Smooth muscle cell of bladder (primary cell): ENCODE results near the gene NR5A1. TPM values are rescaled to one million over a fixed set of nuclear protein-coding genes. Genes with fewer than 3 reads are reported as not detected.

Source experiments
- total RNA-seq: library from RNA; depleted of rRNA; stranded (reverse); fragments of >200 nt; gene quantifications from 2 replicates; pipeline ENCODE4 v1.2.3, GENCODE V29; 2014

NR5A1 gene
- total RNA-seq, result not detected in 2 replicates

DNA sequence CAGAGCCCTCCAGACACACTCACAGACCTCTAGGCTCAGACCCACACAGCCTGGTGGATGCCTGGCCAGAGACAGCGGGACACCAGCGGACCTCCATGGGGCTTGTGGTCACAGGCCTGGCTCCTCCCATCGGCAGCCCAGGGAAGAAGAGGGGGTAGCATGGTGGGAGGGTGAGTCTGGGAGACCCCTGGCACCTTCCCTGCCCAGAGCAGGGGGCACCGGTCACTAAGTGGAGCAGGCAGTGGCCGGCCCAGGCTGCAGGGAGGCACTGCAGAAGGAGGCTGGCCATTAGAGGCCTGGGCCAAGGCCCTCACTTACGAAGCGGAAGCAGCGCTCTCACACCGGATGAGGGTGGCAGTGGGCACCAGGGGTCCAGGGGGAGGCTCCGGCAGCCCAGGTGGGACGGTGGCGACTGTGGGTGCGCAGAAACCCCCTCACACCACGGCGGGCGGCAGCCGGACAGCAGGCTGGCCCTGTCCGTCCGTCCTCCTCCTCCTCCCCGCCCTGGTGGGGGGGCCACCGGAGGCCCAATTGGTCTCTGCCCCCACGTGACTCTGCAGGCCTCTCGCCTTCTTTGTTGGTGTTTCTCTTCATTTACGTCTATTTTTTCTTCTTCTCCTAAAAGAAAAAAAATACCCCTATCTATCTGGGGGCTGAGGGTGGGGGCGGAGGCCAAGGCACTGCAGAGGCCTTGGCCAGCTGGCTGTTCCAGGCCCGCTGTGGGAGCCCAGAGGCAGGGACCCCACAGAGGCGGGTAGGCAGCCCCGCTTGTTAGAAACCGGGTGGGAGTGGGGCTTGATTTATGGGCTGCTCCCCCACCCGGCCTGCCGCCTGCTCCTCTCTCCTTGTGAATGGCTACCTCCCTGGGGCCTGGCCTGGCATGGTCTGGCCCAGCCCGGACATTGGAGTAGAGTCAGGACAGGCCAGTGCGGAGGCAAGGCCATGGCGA is at the start of gene NR5A1:
TSS of gene NR5A1 (minus strand) at position 469 of the 949 bp plus-strand sequence. CDS start 4,004 bp downstream, outside the sequence.

DNA sequence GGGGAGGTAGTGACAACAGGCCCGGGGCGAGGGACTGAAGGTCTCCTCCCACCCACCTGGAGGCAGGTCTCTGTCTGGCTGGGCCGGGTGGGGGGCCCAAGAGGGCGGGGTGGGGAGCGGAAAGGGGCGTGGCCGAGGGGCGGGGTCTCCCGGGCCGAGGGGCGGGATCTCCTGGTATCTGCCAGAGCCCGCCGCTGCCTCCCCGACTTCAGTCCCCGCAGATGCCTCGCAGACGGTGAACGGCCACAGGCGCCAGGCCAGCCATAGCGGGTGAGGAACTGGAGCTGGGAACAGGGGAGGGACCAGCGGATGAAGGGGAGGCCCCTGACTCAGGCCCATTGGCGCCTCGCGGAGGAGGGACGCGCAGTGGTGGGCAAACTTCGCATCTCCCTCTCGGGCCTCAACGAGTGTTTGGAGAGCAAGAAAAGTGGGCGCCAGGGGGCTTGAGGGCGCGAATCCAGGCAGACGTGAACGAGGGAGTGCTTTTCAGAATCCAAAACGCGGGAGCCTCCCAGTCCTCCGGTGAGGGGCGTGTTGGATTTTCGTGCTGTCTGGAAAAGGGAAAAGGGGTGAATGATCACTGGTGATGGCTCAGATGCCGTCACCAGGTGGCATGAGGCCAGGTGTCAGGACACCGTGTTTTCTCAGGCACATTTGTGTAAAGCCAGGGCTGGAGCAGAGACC is 56.8 kb downstream of the NR5A1 start, which contains the start of gene ADGRD2:
TSS of gene ADGRD2 (plus strand) at position 211 of the 684 bp plus-strand sequence. CDS start 1,216 bp downstream, outside the sequence.

Other genes with a start within 250 kb of the NR5A1 start
- 41.2 and 87.7 TPM in 2 replicates for gene NEK6, start 249.4 kb downstream of the NR5A1 start, total RNA-seq
- 214 and 234 TPM in 2 replicates for gene PSMB7, start 92.0 kb downstream of the NR5A1 start, total RNA-seq
- not detected in 2 replicates for gene ADGRD2, start 56.9 kb downstream of the NR5A1 start, total RNA-seq